Calu3 (cell line): ENCODE results near the gene IRF9. TPM values are rescaled to one million over a fixed set of nuclear protein-coding genes. Genes with fewer than 3 reads are reported as not detected.

Source experiments
- BruUV-seq: library from RNA; stranded (reverse); fragments of 400-500 nt; replicated peaks from 2 replicates; lab custom pipeline; 2021; lab: Mats Ljungman, UMichigan
- CTCF ChIA-PET: fragments of 300-600 bp; sonication (Branson Sonifier 250); formaldehyde crosslinking; loops from one replicate; lab custom pipeline; 2022; ENCODE audit warnings: antibody characterized with exemption; lab: Charles Lee
- DNase-seq: peaks from one replicate; pipeline ENCODE4 v3.0.0; 2022
- H3K27ac Mint-ChIP-seq: one replicate; pipeline ENCODE4 v1.8.0; 2022; ENCODE audit warnings: mixed read lengths; ENCODE audit not compliant: unreplicated experiment
- H3K27me3 Mint-ChIP-seq: one replicate; pipeline ENCODE4 v1.8.0; 2022; ENCODE audit warnings: mixed read lengths; ENCODE audit not compliant: unreplicated experiment
- H3K36me3 Mint-ChIP-seq: one replicate; pipeline ENCODE4 v1.8.0; 2022; ENCODE audit warnings: mild to moderate bottlenecking, moderate library complexity, mixed read lengths; ENCODE audit not compliant: insufficient read depth, unreplicated experiment
- H3K4me1 Mint-ChIP-seq: one replicate; pipeline ENCODE4 v1.8.0; 2022; ENCODE audit warnings: mild to moderate bottlenecking, low read depth, mixed read lengths; ENCODE audit not compliant: unreplicated experiment
- H3K4me3 Mint-ChIP-seq: one replicate; pipeline ENCODE4 v1.8.0; 2022; ENCODE audit warnings: mild to moderate bottlenecking, low read depth, moderate library complexity, mixed read lengths; ENCODE audit not compliant: unreplicated experiment
- H3K9me3 Mint-ChIP-seq: one replicate; pipeline ENCODE4 v1.8.0; 2022; ENCODE audit warnings: low read depth, mixed read lengths; ENCODE audit not compliant: unreplicated experiment
- CTCF ChIP-seq: fragments of 200-600 bp; IDR thresholded peaks from one replicate; pipeline ENCODE4 v1.8.0; 2022; ENCODE audit warnings: antibody characterized with exemption; ENCODE audit not compliant: unreplicated experiment
- intact Hi-C: fragments of 100-400 bp; cut with micrococcal nuclease; formaldehyde crosslinking; loops from one replicate; pipeline ENCODE4 v1.10.0; 2022; ENCODE audit not compliant: unreplicated experiment
- total RNA-seq: library from RNA; stranded (reverse); gene quantifications from 2 replicates; pipeline ENCODE4 v1.2.3, GENCODE V29; 2022

Gene IRF9
- total RNA-seq, 1 experiment from 2014 or later: 124 TPM

GRCh38 chr14:24150993-24151392 is 10.1 kb upstream of the IRF9 start:
- CTCF ChIA-PET: no interaction called here
- no peak for TF ChIP-seq CTCF
- no peak overlapping the region for H3K27ac Mint-ChIP-seq
- intact Hi-C loops: no loop called here
- no TSS peak for BruUV-seq
- DNase-seq: no peak
- peaks cover 17% of the 10 kb centered on the region for H3K4me1 Mint-ChIP-seq
- no peaks in the 10 kb centered on the region for H3K9me3 Mint-ChIP-seq
- no peaks in the 10 kb centered on the region for H3K27me3 Mint-ChIP-seq
- peaks cover 47% of the 10 kb centered on the region for H3K36me3 Mint-ChIP-seq
- H3K4me3 Mint-ChIP-seq: no peak overlapping the region

- no peak for DNase-seq
- intact Hi-C loops: no loop called here
- Mint-ChIP-seq H3K27me3 (no peaks in the 10 kb centered on the region), H3K4me1 (peaks cover 17% of the 10 kb centered on the region), H3K9me3 (no peaks in the 10 kb centered on the region), H3K4me3 (no peak overlapping the region), H3K27ac (no peak overlapping the region), H3K36me3 (peaks cover 42% of the 10 kb centered on the region)
- BruUV-seq: no TSS peak
- no peak for TF ChIP-seq CTCF
- CTCF ChIA-PET: no interaction called here
These were observed 9.5 kb upstream of the IRF9 start for GRCh38 chr14:24151404-24152080.

GRCh38 chr14:24155100-24155499 is 6.0 kb upstream of the IRF9 start:
- no TSS peak for BruUV-seq
- Mint-ChIP-seq H3K9me3 (no peaks in the 10 kb centered on the region), H3K4me1 (peaks cover 7% of the 10 kb centered on the region), H3K36me3 (peaks cover 32% of the 10 kb centered on the region), H3K4me3 (no peak overlapping the region), H3K27me3 (no peaks in the 10 kb centered on the region), H3K27ac (no peak overlapping the region)
- no peak for DNase-seq
- no peak for TF ChIP-seq CTCF
- intact Hi-C loops: no loop called here
- CTCF ChIA-PET: interaction anchor here (1.6 kb wide), 1 partner anchor 8 kb away, joined by 5 read pairs; the partner anchor contains the start of gene PSME2

GRCh38 chr14:24156840-24157239 is 4.2 kb upstream of the IRF9 start:
- intact Hi-C loops: no loop called here
- Mint-ChIP-seq H3K9me3 (no peaks in the 10 kb centered on the region), H3K27ac (no peak overlapping the region), H3K4me3 (no peak overlapping the region), H3K36me3 (peaks cover 49% of the 10 kb centered on the region), H3K27me3 (no peaks in the 10 kb centered on the region), H3K4me1 (peaks cover 15% of the 10 kb centered on the region)
- CTCF ChIA-PET: no interaction called here
- TF ChIP-seq CTCF: no peak
- DNase-seq: no peak
- no TSS peak for BruUV-seq
